DMS79 treated with DMSO at 0.1 percent for 48 hours (cell line): ENCODE results near the gene SLC29A4.
A peak's percentile ranks its signal among the peaks of the same experiment; 100 is the strongest.
"Not testable (repeated sequence)": the region's sequence is repeated elsewhere in the genome, so short reads cannot be mapped to it uniquely, and the experiment has no call there.

Source experiments
- DNase-seq: peaks from one replicate; lab custom pipeline; 2025; lab: John Stamatoyannopoulos, UW

SLC29A4 gene, protein sequence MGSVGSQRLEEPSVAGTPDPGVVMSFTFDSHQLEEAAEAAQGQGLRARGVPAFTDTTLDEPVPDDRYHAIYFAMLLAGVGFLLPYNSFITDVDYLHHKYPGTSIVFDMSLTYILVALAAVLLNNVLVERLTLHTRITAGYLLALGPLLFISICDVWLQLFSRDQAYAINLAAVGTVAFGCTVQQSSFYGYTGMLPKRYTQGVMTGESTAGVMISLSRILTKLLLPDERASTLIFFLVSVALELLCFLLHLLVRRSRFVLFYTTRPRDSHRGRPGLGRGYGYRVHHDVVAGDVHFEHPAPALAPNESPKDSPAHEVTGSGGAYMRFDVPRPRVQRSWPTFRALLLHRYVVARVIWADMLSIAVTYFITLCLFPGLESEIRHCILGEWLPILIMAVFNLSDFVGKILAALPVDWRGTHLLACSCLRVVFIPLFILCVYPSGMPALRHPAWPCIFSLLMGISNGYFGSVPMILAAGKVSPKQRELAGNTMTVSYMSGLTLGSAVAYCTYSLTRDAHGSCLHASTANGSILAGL

DNA sequence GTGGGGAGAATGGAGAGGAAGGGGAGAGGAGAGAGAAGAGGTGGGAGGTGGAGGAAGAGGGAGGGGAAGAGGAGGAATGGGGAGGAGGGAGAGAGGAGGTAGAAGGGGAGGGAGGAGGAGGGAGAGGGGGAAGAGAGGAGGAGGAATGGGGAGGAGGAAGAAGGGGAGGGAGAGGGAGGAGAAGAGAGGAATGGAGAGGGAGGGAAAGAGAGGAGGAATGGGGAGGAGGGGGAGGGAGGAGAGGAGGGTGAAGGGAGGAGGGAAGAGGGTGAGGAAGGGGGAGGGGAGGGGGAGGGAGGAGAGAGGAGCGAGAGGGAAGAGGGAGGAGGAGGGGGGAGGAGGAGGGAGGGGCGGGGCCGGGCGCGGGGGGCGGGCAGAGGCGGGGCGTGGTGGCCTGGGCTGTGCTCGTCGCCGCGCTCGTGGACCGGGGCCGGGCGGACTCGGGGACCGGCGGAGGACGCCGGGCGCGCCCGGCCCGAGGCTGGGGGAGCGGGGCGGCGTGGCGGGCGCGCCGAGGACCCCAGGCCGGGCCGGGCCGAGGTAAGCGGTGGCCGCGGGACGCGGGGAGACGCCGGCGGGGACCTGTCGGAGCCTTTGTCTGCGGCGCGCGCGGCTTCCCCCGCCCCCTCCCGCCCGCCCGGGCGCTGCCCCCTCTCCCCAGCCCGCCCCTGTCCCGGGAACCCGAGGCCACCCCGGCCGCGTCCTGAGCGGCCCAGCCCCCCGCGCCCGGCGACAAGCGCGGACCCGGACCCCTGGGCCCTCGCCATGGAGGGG is at the start of gene SLC29A4:
TSS of gene SLC29A4 (plus strand) at position 401 of the 774 bp plus-strand sequence. CDS start 4,874 bp downstream, outside the sequence.
- DNase-seq, result no peak

DNA sequence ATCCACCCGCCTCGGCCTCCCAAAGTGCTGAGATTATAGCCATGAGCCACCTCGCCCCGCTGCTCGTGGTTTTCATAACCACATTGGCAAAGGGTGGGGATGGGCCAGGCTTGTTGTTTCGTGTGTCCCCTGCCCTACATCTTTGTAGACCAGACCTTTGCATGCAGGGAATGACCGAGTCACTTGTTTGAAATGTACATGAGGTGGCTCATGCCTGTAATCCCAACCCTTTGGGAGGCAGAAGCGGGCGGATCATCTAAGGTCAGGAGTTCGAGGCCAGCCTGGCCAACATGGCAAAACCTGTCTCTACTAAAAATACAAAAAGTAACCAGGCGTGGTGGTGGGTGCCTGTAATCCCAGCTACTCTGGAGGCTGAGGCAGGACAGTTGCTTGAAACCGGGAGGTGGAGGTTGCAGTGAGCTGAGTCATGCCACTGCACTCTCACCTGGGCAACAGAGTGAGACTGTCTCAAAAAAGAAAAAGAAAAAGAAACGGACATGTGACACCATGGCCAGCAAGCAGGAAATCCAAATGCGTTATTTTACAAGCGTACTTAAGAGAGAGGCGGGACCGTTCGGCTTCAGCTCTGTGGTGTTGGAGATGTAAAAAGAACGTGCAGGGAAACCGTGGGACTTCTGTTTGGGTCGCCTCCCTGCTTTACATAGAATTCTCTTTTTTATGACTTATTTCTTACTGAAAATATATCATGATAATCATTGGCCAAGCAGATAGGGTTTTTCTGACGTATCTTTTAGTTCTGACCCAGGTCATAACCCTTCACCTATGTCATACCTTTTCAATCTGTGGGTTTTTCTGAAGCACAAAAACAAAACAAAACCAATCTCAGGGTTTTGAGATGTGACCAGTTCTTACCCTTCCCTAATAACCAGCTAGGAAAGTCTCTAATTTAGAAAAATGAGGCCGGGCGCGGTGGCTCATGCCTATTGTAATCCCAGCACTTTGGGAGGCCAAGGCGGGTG is 47.6 kb upstream of the SLC29A4 start:
- peak; percentile 70 for DNase-seq

DNA sequence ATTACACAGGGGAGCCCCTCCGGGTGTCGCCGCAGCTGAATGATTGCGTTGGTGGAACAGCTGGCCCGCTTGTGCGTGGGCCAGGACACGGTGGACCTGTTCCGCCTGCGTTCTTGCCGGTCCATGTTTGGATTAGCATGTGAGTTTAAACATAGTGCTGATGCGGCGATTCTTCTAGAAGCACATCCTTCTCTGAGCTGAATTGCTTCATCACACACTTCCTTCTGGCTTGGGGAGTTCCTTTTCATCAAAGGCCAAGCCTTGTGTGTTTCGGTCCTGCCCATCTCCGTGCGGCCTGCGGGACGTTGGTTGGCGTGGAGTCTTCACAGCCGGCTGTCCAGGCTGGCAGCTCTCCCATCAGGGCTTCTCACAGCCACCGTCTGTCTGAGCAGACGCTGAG is 45.5 kb upstream of the SLC29A4 start:
- DNase-seq, result no peak

DNA sequence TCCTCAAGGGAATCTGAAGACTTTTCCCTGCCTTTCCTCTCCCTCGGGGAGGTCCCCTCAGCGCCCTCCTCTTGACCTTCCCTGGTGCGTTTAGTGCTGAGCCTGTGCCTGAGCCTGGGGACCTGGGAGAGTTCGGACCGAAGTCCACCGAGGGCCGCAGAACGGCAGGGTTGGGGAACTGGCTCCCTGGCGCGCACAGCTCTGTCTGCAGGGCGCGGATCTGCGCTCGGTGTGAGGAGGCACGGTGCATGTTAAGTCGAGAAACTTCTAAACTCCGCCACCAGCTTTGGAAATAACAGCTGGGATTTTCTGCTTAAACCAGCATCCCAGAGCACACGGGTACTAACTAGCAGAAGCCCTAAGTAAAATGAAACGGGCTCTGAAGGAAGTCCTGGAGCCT is 44.2 kb upstream of the SLC29A4 start:
- no peak for DNase-seq

DNA sequence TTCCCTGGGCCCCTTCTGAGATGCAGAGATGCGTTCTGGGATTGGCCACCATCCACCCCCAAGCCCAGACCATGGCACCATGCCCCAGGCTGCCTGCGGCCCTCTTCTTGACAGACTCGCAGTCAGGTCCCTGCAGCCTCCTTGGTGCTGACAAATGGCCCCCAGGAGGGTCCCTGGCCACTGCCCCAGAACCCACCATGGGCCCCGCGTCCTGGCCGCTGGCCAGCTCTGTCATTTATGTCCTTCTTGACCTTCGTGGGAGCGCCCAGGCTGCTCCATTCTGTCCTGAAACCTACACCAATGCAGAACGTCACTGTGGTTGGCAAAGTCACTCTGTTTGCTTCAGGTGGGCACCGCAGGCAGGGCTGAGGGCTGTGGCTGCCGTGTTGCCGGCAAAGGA is 39.5 kb upstream of the SLC29A4 start:
- DNase-seq, result no peak

DNA sequence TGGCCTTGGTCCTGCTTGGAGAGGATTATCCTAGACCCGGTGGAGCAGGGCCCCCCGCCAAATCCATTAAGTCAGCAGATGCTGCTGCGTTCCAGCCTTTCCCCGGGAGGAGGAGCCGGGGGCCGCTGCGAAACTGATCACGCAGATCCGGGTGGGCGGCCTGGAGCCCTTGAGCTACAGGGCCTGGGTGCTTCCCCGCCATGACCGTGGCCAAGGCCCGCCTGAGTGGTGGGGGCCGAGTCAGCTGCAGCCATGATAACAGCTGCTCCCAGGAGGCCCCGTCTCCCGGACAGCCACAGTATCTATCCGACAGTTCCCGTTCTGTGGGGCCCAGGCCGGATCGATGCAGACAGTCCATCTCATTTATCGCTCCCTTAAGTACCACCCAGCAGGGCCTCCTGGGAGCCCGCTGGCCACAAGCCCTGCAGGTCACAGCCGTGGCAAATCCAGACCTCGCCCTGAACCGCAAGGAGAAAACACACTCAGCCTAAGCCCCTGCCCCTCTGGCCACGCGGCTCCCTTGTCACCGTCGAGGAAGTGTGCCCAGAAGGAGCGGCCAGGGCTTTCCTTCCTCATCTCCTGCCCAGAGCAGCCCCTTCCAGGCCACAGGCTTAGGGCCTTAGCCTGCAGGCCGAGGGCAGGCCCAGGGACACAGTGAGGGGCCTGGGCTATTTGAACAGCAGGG is 34.4 kb upstream of the SLC29A4 start:
- DNase-seq, result no peak

DNA sequence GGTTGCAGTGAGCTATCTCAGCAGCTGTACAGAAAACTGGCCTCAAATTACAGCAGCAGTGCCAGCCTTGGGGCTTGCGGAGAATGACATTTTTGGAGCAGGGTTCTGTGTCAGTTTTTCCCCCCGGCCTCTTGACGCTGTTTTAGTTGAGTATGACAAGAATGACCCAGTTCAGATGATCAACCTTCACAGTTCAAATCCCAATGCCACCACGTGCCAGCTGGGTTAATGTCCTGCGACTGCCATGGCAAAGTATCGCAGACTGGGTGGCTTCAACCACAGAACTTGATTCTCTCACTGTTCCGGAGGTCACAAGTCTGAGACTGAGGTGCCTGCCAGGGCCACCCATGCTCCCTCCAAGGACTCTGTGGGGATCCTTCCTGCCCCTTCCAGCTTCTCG is 32.0 kb upstream of the SLC29A4 start:
- DNase-seq, result not testable (repeated sequence)

DNA sequence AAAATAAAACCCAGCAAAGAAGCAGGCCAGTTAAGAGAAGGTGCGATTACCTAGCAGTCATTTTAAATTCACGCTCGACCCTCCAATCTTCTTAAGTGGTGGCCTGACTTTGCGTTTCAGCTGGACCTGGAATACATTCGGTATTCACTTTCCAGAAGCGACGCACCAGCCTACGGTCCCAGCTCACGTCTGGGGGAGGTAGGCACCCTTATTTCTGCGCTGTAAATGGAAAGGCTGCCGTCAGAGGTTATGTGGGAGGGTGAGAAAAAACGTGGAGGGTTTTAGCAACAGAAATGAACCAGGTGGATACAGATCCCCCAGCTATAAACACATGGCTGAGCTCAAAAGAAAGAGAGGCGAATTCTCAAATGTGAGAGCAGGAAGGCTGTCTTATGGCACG is 29.2 kb upstream of the SLC29A4 start:
- DNase-seq, result not testable (repeated sequence)

DNA sequence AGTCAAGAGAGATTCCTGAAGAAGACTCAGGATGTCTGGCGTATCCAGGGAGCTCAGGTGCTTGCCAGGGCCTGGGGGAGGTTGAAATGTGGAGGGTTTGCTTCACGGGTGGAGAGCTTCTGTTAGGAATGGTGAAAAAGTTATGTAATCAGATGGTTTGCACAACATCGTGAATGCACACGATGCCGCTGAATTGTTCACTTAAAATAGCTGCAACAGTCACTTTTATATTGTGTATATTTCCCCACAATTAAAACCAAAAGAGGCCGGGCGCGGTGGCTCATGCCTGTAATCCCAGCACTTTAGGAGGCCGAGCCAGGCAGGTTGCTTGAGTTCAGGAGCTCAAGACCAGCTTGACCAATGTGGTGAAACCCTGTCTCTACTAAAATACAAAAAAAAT is 28.4 kb upstream of the SLC29A4 start:
- not testable (repeated sequence) for DNase-seq

DNA sequence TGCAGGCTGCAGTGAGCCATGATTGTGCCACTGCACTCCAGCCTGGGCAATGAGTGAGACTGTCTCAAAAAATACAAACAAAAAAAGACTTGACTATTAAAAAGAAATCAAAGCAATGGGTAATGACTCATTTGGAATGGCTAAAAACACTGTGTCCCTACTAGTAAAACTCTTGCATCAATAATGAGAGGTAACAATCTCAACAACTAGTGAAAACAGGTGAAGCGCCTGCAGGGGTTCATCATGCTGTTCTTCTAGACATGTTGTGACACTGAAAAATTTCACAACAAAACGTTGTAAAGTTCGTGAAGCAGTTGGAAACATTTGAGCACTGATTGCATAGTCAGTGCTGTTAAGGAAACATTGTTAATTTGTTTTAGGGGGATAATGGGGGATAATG is 26.9 kb upstream of the SLC29A4 start:
- DNase-seq, result no peak

DNA sequence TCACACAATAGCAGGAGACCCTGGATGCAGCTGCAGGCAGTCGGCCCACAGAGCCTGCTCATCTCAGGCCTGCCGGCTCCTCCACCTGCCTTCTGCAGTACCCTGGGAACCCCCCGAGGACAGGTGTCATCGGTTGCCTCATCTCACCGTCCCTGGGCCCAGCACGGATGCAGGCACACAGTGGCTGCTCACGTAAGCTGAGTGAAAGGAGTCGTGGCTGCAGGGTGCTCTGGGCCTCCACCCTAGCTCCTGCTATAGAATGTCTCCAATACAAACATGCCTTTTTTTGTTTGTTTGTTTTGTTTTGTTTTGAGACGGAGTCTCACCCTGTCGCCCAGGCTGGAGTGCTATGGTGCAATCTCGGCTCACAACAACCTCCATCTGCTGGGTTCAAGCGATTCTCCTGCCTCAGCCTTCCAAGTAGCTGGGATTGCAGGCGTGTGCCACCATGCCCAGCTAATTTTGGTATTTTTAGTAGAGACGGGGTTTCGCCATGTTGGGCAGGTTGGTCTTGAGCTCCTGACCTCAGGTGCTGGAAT is 22.1 kb upstream of the SLC29A4 start:
- DNase-seq, result not testable (repeated sequence)

DNA sequence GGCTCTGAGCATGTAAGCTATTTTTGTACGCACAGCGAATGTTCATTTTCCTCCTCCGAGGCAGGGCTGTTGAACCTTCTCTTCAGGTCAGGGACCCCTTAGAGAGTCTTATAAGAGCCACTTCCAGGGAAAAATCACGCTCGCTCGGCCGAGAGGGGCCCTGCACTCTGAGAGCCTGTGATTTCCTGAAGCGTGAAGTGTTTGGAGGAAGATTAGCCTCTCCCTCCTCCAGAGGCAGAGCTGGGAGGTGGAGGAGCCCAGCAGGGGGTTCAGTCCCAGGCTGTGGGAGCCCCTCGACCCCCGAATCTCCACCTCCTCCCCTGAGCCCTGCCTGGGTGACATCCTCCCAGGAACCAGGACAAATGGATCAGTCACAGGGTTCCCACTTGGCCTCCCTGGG is 19.7 kb upstream of the SLC29A4 start:
- DNase-seq, result peak; percentile 20

DNA sequence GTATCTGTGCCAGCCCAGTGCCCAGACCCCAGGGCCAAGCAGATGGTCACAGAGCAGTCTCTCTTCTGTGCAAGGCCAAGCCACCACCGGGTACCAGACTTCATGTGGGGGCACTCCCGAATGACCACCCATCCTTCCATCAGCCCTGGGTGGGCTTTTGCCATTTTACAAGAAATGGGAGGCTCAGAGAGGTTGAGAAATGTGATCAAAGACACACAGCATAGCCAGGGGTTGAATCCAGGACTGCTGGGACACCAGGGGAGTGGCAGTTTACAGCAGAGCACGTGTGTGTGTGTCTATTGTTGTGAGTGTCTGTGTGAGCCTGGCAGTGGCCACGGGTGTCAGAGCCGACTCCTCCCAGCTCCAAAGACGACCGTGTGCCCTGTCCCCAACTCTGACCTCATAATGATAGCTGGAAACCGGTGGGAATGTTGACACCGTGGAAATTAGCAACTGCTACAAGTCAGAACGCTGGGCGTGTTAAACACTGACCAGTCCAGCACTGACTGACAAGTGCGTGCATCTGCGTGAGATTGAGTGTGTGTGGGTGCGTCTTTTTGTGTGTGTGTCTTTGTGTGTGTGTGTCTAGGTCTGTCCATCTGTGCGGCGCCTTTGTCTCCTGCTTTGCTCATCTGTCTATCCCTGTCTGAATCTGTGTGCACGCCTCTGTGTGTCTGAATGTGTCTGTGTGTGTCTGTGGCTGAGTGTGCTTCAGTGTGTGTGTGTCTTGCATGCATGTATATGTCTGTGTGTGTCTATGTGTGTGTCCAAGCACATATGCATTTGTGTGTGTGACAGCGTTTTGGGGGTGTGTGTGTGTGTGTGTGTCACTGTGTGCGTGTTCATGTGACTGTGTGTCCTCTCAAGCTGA is 17.2 kb upstream of the SLC29A4 start:
- no peak for DNase-seq

DNA sequence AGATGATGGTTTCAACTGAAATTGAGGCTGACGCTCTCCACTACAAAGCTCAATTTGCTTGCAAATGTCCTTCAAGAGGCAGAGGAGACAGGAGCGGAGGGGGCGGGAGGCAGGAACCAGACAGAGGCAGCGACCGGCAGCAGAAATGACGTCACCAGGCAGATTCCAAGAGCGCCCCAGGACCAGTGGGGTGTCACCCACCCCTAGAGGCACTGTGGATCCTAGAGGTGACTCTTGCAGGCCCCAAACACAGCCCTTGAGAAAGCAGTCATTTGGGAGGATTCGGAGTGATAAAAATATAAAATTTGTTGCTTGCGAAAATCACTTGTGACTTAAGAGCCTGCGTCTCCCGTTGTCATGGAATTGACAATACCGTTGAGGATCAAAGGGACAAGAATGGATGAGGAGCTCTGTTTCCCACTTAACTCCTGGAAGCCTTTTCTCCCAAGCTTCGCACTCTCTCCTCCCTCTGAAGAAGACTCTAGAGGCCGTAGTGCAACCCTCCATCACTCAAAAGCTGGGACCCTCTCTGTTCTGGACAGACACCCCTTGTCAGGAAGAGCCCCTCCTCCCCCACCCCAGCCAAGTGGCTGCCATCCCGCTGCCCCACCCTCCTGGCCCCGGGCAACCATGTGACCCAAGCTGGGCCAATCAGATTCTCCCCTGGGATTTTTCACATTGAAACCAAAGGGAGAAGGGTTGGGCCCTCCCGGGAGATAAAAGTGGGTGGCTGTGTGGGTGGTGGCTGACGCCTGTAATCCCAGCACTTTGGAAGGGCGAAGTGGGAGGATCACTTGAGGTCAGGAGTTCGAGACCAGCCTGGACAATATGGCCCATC is 16.3 kb upstream of the SLC29A4 start:
- peak; percentile 10 for DNase-seq

DNA sequence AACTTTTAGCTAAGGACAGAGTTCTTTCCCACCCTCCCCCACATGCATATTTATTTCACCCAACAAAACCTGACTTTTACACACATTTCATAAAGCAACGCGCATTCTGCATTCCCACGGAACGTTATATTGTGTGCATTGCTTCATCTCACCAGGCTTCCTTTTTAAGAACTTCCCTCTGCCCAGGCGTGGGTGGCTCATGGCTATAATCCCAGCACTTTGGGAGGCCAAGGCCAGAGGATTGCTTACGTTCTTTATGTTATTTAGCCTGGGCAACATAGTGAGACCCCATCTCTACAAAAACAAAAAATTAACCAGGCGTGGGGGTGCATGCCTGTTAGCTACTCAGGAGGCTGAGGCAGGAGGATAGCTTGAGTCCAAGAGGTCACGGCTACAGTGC is 14.9 kb upstream of the SLC29A4 start:
- DNase-seq, result not testable (repeated sequence)

DNA sequence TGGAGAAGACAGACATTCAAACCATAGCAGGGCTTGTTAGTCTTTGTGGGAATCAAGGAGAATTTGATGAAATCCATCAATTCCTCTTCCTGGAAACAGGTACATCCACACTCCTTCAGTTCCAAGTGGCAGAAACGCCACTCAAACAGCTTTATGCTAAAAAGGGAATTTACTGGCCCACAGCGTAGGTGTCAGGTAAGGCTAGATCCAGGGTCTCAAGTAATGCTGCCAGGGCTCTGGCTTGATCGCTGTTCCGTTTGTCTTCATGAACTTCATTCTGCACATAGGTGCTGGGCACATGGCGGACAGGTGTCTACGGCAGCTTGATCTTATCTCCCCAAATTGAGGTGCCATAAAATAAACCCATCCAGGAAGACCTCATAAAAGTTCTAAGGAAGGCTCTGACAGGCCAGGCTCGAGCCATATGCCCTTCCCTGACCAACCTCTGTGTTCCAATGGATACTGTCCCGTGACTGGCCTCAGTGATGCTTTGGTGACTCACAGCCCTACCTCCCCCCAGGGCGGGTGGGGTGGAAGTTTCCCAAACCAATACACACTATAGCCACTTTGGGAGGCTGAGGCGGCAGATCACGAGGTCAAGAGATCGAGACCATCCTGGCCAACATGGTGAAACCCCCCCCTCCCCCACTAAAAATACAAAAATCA is 12.6 kb upstream of the SLC29A4 start:
- not testable (repeated sequence) for DNase-seq

DNA sequence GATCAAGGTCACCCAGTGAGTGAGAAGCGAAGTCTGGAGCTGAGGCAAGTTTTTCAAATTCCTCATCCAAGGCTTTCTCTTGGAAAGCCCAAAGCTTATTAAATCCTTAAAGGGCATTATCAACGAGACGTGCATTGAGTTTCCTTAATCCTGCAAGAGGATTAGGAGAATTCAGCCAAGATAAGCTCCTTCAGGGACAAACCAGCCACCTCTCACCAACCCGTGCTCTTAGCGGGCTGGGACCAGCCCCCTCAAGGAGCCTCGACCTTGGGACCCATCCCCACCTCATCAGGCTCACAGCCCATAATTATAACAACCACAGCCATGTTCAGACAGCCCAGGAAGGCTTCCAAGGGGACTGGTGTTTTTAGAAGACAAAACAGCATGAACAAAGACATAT is 12.0 kb upstream of the SLC29A4 start:
- no peak for DNase-seq

DNA sequence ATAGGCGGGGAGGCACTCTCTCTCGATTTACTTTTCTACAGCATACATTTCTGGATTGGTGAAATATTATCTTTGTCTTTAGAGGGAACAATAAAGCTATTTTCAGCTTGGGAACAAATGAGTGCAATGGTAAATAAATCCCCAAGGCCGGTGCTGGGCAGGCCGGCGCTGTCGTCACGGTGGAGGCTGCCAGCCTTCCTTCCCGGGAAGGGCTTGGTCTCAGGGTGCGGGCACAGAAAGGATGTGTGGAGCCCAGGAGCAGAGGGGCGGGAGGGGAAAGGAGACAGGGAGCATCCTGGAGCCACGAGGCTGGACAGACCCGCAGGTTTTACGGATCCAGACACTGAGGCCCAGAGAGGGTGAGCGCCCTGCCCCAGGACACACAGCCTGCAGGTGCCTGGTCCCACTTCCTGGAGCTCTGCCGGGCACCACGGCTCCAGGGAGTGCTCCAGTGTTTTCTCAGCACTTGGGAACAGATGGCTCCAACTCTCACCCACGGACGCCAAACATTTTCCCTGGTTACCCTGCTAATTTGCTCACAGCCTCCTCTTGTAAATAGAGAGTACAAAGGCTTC is 8.8 kb upstream of the SLC29A4 start:
- not testable (repeated sequence) for DNase-seq
